Liver (tissue), 9 donors: ENCODE results near the gene IAPP. TPM values are rescaled to one million over a fixed set of nuclear protein-coding genes. Genes with fewer than 3 reads are reported as not detected.
"Not testable (repeated sequence)": the region's sequence is repeated elsewhere in the genome, so short reads cannot be mapped to it uniquely, and the experiment has no call there.

ENCODE experiments used
- DNase-seq: peaks from one replicate; pipeline ENCODE4 v3.0.0-alpha.2; 2017; ENCODE audit warnings: low spot score
- H3K27ac ChIP-seq, 2 donors: one replicate each; pipeline ENCODE4 v1.7.0; 2013; ENCODE audit warnings: inconsistent platforms in 2 of 2, low read length in 2 of 2, control low read depth in 1 of 2, low read depth in 1 of 2, mild to moderate bottlenecking in 1 of 2
- H3K27me3 ChIP-seq, 4 donors: one replicate each; pipeline versions ENCODE4 v1.6.1 to v1.7.0; 2013; ENCODE audit warnings: low read length in 3 of 4, inconsistent platforms in 1 of 4, mild to moderate bottlenecking in 1 of 4, moderate library complexity in 1 of 4; ENCODE audit not compliant: control insufficient read depth in 4 of 4, insufficient read depth in 4 of 4
- H3K36me3 ChIP-seq, 4 donors: one replicate each; pipeline versions ENCODE4 v1.6.1 to v1.7.0; 2013; ENCODE audit warnings: low read length in 3 of 4, mild to moderate bottlenecking in 3 of 4, low read depth in 1 of 4, moderate library complexity in 1 of 4; ENCODE audit not compliant: control insufficient read depth in 4 of 4, insufficient read depth in 3 of 4
- H3K4me1 ChIP-seq, 4 donors: one replicate each; pipeline versions ENCODE4 v1.6.1 to v1.7.0; 2013; ENCODE audit warnings: low read length in 3 of 4, mild to moderate bottlenecking in 3 of 4, moderate library complexity in 1 of 4; ENCODE audit not compliant: control insufficient read depth in 4 of 4, insufficient read depth in 4 of 4
- H3K4me3 ChIP-seq, 3 donors: one replicate each; pipeline versions ENCODE4 v1.6.1 to v1.7.0; 2013; ENCODE audit warnings: low read length in 3 of 3, control low read depth in 1 of 3, low read depth in 1 of 3, mild to moderate bottlenecking in 1 of 3
- H3K9ac ChIP-seq, 2 donors: one replicate each; pipeline ENCODE4 v1.7.0; 2013; ENCODE audit warnings: low read length in 2 of 2, mild to moderate bottlenecking in 2 of 2, moderate library complexity in 2 of 2, control low read depth in 1 of 2, low read depth in 1 of 2
- H3K9me3 ChIP-seq, 4 donors: one replicate each; pipeline versions ENCODE4 v1.6.1 to v1.7.0; 2013; ENCODE audit warnings: low read length in 3 of 4; ENCODE audit not compliant: control insufficient read depth in 4 of 4
- FOXA1 ChIP-seq: IDR thresholded peaks from 2 replicates; pipeline ENCODE4 v1.6.1; 2016; ENCODE audit warnings: antibody characterized with exemption
- GABPA ChIP-seq, 2 donors: IDR thresholded peaks in 1 of 2; conservative IDR thresholded peaks in 1 of 2; 2 replicates each; pipeline ENCODE4 v1.6.1; 2016; ENCODE audit warnings: antibody characterized with exemption in 2 of 2, mild to moderate bottlenecking in 1 of 2, moderate library complexity in 1 of 2
- HNF4G ChIP-seq: IDR thresholded peaks from 2 replicates; pipeline ENCODE4 v1.6.1; 2016; ENCODE audit warnings: antibody characterized with exemption
- JUND ChIP-seq, 2 donors: IDR thresholded peaks; 2 replicates each; pipeline ENCODE4 v1.6.1; 2016; ENCODE audit warnings: antibody characterized with exemption in 2 of 2
- RAD21 ChIP-seq, 2 donors: IDR thresholded peaks; 2 replicates each; pipeline ENCODE4 v1.6.1; 2016; ENCODE audit warnings: antibody characterized with exemption in 2 of 2, mild to moderate bottlenecking in 2 of 2
- RXRA ChIP-seq, 2 donors: IDR thresholded peaks; 2 replicates each; pipeline ENCODE4 v1.6.1; 2017 to 2018; ENCODE audit warnings: antibody characterized with exemption in 2 of 2, mild to moderate bottlenecking in 1 of 2
- SP1 ChIP-seq: IDR thresholded peaks from 2 replicates; pipeline ENCODE4 v1.6.1; 2018; ENCODE audit warnings: antibody characterized with exemption, mild to moderate bottlenecking
- WGBS: extraction: QIAGEN DNeasy Blood & Tissue Kit; methylation state at CpG from one replicate; pipeline ENCODE4 v1.1.7; 2013; 5-methylcytosine and 5-hydroxymethylcytosine counted together
- polyA plus RNA-seq, 2 donors: library from polyadenylated mRNA; stranded (reverse) in 1 of 2; unstranded in 1 of 2; fragments of 200-250 nt in 1 of 2; fragments of >200 nt in 1 of 2; fragmentation: Nextera tagmentation in 1 of 2; extraction: Ambion mirVana in 1 of 2; gene quantifications; one replicate each; pipeline versions ENCODE4 v1.2.1 to v1.2.3, GENCODE V29; 2013 to 2015
- total RNA-seq, 2 donors: library from RNA; depleted of rRNA; stranded (reverse); fragments of >200 nt; gene quantifications; one replicate each; pipeline ENCODE4 v1.2.3, GENCODE V29; 2014
- TF ChIP-seq, protein P1 (sequence below): IDR thresholded peaks from 2 replicates; pipeline ENCODE4 v1.6.1; 2016; ENCODE audit warnings: antibody characterized with exemption
- TF ChIP-seq, protein P2 (sequence below): IDR thresholded peaks from 2 replicates; pipeline ENCODE4 v1.6.1; 2016; ENCODE audit warnings: antibody characterized with exemption
- donor health status: healthy.
- donor health status: healthy.
- donor health status: healthy.
- donor health status: healthy.
- donor health status: healthy.

IAPP gene
- total and polyA plus RNA-seq, 4 donors, result 0.08 to 0.42 TPM; not detected in 2

DNA sequence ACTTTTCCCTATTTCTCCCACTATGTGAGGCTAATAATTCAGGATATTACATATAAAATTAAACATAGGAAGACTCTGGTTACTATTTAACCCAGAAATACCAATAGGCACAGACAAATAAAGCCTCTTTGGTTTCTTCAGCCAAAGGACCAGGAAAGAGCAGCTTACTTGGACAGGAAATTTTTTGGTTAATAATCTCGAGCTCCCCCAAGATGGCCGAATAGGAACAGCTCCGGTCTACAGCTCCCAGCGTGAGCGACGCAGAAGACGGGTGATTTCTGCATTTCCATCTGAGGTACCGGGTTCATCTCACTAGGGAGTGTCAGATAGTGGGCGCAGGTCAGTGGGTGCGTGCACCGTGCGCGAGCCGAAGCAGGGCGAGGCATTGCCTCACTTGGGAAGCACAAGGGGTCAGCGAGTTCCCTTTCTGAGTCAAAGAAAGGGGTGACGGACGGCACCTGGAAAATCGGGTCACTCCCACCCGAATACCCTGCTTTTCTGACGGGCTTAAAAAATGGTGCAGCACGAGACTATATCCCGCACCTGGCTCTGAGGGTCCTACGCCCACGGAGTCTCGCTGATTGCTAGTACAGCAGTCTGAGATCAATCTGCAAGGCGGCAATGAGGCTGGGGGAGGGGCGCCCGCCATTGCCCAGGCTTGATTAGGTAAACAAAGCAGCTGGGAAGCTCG is 46.5 kb downstream of the IAPP start:
- H3K9me3 ChIP-seq, H3K4me1 ChIP-seq, H3K36me3 ChIP-seq, DNase-seq, H3K27me3 ChIP-seq, H3K4me3 ChIP-seq, H3K27ac ChIP-seq, H3K9ac ChIP-seq: not testable (repeated sequence)
- WGBS, result 86% methylated on average over 30 of the region's 30 CpGs

DNA sequence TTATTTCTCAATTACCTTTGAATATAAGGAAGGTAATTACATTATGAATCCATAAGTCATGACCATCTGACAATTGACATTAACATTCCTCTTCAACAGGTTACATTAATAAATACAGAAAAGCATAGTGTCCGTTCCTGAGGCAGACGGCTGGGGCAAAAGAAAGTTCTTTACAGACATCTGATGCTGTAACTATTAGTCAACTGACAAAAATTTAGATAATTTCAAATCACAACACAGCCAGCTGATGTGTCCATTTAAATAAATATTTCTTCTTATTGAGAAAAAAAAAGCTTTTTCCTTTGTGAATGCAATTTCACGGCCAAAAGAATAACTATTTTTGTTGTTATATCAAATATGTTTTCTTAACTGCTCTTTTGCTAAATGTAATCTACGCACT is 55.5 kb downstream of the IAPP start:
- H3K27me3 ChIP-seq, result peaks cover 0 to 4% (median 0%) of the 10 kb centered on the region in 4 donors
- 87% methylated on average over 4 of the region's 4 CpGs for WGBS
- no peaks in the 10 kb centered on the region for H3K4me1 ChIP-seq
- H3K27ac ChIP-seq, result no peak overlapping the region
- H3K9me3 ChIP-seq, result no peaks in the 10 kb centered on the region
- no peak for DNase-seq
- H3K36me3 ChIP-seq, result no peaks in the 10 kb centered on the region
- H3K4me3 ChIP-seq, result no peak overlapping the region
- TF ChIP-seq, protein P1, sequence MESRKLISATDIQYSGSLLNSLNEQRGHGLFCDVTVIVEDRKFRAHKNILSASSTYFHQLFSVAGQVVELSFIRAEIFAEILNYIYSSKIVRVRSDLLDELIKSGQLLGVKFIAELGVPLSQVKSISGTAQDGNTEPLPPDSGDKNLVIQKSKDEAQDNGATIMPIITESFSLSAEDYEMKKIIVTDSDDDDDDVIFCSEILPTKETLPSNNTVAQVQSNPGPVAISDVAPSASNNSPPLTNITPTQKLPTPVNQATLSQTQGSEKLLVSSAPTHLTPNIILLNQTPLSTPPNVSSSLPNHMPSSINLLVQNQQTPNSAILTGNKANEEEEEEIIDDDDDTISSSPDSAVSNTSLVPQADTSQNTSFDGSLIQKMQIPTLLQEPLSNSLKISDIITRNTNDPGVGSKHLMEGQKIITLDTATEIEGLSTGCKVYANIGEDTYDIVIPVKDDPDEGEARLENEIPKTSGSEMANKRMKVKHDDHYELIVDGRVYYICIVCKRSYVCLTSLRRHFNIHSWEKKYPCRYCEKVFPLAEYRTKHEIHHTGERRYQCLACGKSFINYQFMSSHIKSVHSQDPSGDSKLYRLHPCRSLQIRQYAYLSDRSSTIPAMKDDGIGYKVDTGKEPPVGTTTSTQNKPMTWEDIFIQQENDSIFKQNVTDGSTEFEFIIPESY, result no peak
- TF ChIP-seq JUND (IDR thresholded peaks at IDR 0.05) (no peak), GABPA (IDR thresholded peaks at IDR 0.05 in 1 of 2, conservative IDR thresholded peaks at IDR 0.05 in 1 of 2) (no peak), RXRA (IDR thresholded peaks at IDR 0.05) (no peak), HNF4G (no peak), SP1 (no peak), RAD21 (IDR thresholded peaks at IDR 0.05) (no peak), FOXA1 (no peak)
- TF ChIP-seq, protein P2, sequence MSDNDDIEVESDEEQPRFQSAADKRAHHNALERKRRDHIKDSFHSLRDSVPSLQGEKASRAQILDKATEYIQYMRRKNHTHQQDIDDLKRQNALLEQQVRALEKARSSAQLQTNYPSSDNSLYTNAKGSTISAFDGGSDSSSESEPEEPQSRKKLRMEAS, result no peak
- H3K9ac ChIP-seq, result no peak overlapping the region

Other genes starting within 250 kb of the IAPP start
- gene SLCO1B1, start 241.7 kb upstream of the IAPP start, total RNA-seq, result 100 to 1,000 TPM; 170 to 218 TPM
- 100 to 1,000 TPM; 118 to 120 TPM for gene SLCO1B1, start 241.7 kb upstream of the IAPP start, polyA plus RNA-seq
- under 1 TPM in 1 of 2 donors, not detected in 1; 0.17 TPM for gene SLCO1A2, start 38.0 kb upstream of the IAPP start, total RNA-seq
- gene SLCO1A2, start 38.0 kb upstream of the IAPP start, polyA plus RNA-seq, result 1 to 10 TPM in 1 of 2 donors, under 1 TPM in 1; 0.60 to 1.8 TPM
- gene PYROXD1, start 64.8 kb downstream of the IAPP start, total RNA-seq, result 10 to 100 TPM in 1 of 2 donors, 1 to 10 TPM in 1; 6.4 to 10.6 TPM
- 1 to 10 TPM; 7.1 to 8.4 TPM for gene PYROXD1, start 64.8 kb downstream of the IAPP start, polyA plus RNA-seq
- gene RECQL, start 128.7 kb downstream of the IAPP start, total RNA-seq, result 10 to 100 TPM; 14.1 to 20.1 TPM
- 10 to 100 TPM in 1 of 2 donors, 1 to 10 TPM in 1; 5.8 to 10.0 TPM for gene RECQL, start 128.7 kb downstream of the IAPP start, polyA plus RNA-seq
- 10 to 100 TPM; 11.0 to 16.5 TPM for gene GOLT1B, start 128.9 kb downstream of the IAPP start, total RNA-seq
- 10 to 100 TPM; 18.0 to 36.9 TPM for gene GOLT1B, start 128.9 kb downstream of the IAPP start, polyA plus RNA-seq
- gene SPX, start 153.4 kb downstream of the IAPP start, total RNA-seq, result 1 to 10 TPM in 1 of 2 donors, under 1 TPM in 1; 0.25 to 1.2 TPM
- 1 to 10 TPM in 1 of 2 donors, under 1 TPM in 1; 0.30 to 3.7 TPM for gene SPX, start 153.4 kb downstream of the IAPP start, polyA plus RNA-seq
- 10 to 100 TPM; 15.5 to 86.8 TPM for gene GYS2, start 231.9 kb downstream of the IAPP start, total RNA-seq
- 10 to 100 TPM; 19.8 to 48.5 TPM for gene GYS2, start 231.9 kb downstream of the IAPP start, polyA plus RNA-seq